Neural progenitor cell (in vitro differentiated cells): ENCODE measurements around the gene UGT1A8.

Source experiments
- EZH2 ChIP-seq: fragments of 200-600 bp; sonication (generic); IDR thresholded peaks from 2 replicates; pipeline ENCODE4 v1.6.1; 2017; ENCODE audit warnings: antibody characterized with exemption, mild to moderate bottlenecking, moderate library complexity
- EZH2phosphoT487 ChIP-seq: fragments of 200-600 bp; sonication (generic); IDR thresholded peaks from 2 replicates; pipeline ENCODE4 v1.6.1; 2017; ENCODE audit warnings: antibody characterized with exemption
- TF ChIP-seq, protein P1 (sequence below): fragments of 200-600 bp; sonication (generic); IDR thresholded peaks from 2 replicates; pipeline ENCODE4 v1.5.1; 2017; ENCODE audit warnings: antibody characterized with exemption, mild to moderate bottlenecking

DNA sequence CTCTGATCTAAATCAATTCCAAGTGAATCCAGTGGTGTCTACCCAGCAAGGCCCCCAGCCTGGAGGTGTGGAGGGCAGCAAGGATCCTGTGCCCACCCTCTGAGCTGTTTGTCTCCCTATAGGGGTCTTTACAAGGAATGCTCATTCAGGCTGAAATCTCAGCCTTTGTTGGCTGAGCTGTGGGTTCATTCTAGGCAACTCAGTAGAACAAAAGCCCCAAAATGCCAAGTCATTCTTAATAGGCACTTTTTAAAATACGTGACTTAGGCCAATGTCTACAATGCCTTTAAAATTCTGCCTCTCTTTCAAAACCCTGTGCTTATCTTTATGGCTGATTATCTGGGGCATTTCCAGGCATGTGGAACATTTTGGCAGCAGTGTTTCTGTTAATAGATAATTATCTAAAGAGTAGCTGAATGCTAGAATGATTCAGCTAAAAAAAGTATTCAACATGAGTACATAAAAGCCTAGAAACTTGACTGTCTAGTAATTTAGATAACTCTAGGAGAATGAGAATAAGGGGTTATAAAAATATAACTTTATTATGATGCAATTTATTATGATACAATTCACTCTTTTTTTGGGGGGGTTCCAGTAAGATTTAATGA lies 82.7 kb downstream of the UGT1A8 start:
- TF ChIP-seq, protein P1, sequence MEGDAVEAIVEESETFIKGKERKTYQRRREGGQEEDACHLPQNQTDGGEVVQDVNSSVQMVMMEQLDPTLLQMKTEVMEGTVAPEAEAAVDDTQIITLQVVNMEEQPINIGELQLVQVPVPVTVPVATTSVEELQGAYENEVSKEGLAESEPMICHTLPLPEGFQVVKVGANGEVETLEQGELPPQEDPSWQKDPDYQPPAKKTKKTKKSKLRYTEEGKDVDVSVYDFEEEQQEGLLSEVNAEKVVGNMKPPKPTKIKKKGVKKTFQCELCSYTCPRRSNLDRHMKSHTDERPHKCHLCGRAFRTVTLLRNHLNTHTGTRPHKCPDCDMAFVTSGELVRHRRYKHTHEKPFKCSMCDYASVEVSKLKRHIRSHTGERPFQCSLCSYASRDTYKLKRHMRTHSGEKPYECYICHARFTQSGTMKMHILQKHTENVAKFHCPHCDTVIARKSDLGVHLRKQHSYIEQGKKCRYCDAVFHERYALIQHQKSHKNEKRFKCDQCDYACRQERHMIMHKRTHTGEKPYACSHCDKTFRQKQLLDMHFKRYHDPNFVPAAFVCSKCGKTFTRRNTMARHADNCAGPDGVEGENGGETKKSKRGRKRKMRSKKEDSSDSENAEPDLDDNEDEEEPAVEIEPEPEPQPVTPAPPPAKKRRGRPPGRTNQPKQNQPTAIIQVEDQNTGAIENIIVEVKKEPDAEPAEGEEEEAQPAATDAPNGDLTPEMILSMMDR = no peak
- TF ChIP-seq EZH2 (no peak), EZH2phosphoT487 (no peak)
